Astrocyte of the cerebellum (primary cell): ENCODE measurements around the gene TGM4.

Experiments
- DNase-seq: peaks from one replicate; pipeline ENCODE4 v3.0.0-alpha.2; 2011; ENCODE audit warnings: low read depth
- H3K4me3 ChIP-seq: 2 replicates; pipeline ENCODE4 v1.5.1; 2011; ENCODE audit warnings: mild to moderate bottlenecking, low read depth, low read length, moderate library complexity
- in situ Hi-C: cut with HindIII; loops from 2 replicates; pipeline ENCODE4 v1.10.0; 2017; ENCODE audit warnings: low sequenced_read_pairs
- TF ChIP-seq, protein P1 (sequence below): IDR thresholded peaks from 2 replicates; pipeline ENCODE4 v1.5.1; 2012; ENCODE audit warnings: low read length, low read depth, moderate library complexity, mild to moderate bottlenecking; ENCODE audit errors: missing control alignments

The TGM4 gene

DNA sequence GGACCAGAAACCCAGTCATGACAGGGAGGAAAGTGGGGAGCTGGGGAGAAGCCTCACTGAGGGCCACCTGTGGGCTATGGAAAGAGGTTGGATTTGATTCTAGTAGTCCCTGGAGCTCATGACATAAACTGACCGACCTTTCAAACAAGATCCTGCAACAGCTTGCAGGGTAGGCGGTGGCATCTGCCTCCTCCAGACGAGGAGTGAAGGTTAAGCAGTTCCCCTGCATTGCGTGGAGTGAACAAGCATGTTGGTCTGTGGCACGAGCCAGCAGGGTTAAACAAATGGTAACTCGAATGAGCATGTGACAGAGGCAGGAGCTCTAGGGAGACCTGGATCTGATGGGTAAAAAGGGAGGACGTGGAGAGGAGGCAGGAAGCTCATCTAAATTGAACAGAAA, 12.7 kb downstream of the TGM4 start:
- TF ChIP-seq, protein P1, sequence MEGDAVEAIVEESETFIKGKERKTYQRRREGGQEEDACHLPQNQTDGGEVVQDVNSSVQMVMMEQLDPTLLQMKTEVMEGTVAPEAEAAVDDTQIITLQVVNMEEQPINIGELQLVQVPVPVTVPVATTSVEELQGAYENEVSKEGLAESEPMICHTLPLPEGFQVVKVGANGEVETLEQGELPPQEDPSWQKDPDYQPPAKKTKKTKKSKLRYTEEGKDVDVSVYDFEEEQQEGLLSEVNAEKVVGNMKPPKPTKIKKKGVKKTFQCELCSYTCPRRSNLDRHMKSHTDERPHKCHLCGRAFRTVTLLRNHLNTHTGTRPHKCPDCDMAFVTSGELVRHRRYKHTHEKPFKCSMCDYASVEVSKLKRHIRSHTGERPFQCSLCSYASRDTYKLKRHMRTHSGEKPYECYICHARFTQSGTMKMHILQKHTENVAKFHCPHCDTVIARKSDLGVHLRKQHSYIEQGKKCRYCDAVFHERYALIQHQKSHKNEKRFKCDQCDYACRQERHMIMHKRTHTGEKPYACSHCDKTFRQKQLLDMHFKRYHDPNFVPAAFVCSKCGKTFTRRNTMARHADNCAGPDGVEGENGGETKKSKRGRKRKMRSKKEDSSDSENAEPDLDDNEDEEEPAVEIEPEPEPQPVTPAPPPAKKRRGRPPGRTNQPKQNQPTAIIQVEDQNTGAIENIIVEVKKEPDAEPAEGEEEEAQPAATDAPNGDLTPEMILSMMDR: no peak
- no peak for DNase-seq
- H3K4me3 ChIP-seq: no peak overlapping the region
- in situ Hi-C loops: no loop called here

DNA sequence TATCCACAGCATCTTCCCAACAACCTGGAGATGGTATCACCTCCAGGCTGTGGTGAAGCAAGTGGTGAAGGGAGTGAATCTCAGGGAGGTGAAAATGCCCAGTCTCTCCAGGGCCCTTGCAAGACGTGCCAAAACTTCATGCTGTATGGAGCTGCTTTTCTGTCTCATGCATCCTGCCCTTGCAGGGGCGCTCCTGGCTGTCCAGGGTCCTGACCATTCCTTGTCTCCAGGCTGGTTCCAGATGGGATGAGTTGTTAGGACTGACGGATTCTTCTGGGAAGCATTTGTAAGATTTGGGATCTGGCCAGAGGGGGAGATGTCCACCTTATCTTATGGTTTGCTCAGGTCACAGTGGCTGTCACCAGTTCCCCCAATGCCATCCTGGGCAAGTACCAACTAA, 15.8 kb downstream of the TGM4 start:
- no peak overlapping the region for H3K4me3 ChIP-seq
- DNase-seq: no peak
- in situ Hi-C loops: no loop called here
- TF ChIP-seq, protein P1: no peak

DNA sequence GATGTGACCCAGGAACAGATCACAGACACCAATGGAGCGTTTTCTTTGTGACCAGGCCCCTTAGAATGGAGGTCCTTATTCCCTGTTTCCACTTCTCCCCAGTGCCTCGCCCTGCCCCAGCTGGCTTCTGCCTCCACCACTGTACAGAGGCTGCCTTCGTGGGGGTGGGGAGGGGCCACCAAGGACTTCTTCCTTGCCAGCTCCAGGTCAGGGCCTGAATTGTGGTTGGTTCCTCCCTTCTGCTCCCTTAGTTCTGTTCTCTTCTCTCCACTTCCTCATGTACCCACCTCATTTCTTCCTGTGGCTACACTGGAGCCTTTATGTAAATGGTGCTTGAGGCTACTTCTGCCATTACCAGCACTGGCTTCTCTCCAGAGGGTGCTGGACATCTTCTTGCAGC, 16.4 kb downstream of the TGM4 start:
- no peak overlapping the region for H3K4me3 ChIP-seq
- in situ Hi-C loops: no loop called here
- TF ChIP-seq, protein P1: no peak
- no peak for DNase-seq

DNA sequence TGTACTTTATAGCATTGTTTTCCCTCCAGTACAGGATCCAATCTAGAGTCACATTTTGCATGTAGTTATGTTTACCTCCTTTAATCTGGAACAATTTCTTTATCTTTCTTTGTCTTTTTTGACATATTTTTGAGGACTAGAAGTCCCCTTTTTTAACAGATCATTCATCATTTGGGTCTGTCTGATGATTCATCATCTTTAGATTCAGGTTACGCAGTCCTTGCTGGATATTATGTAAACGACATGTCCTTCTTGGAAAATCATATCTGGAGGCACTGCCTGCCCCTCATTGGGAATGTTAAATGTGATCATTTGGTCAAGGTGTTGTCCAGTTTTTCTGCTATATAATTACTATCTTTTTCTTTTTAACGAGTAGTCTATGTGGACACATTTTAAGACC, 18.3 kb downstream of the TGM4 start:
- TF ChIP-seq, protein P1: no peak
- in situ Hi-C loops: no loop called here
- H3K4me3 ChIP-seq: no peak overlapping the region
- no peak for DNase-seq

DNA sequence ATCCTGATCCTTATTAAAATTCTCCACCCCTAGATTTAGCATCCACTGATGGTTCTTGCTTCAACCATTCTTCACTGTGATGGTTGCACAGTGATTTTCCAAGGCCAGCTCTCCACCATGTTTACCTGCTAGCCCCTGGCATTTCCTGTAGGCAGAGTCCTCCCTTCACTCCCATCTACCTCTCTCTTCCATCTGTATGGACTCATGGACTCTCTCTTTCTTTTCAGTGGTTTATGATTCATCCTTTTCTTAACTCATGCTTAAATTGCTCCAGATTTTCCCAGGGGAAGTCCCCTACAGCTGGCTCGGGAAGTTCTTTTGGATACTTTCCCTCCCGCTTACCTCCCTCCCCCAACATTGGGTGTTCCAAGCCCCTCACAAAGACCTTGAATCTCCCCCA, 18.7 kb downstream of the TGM4 start:
- no peak overlapping the region for H3K4me3 ChIP-seq
- TF ChIP-seq, protein P1: no peak
- DNase-seq: peak; percentile 63
- in situ Hi-C loops: no loop called here

DNA sequence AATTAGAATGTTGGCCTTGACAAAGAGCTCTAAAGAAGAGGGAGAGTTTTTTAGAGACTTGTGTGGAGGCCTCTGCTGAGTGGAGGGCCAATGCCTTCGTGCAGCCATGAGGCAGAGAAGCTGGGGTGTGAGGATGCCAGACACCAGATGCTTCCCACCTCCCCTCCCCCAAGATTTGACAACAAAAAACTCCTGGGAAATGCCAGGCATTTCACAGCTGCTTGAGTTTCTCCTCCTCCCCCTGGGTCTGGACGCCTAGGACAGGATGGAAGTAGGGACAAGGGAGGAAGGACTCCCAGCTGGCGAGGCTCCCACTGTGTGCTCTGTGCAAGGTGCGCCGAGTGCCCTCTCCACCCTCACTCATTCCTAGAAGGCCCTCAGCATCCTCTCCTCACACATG, 20.1 kb downstream of the TGM4 start:
- no peak for DNase-seq
- TF ChIP-seq, protein P1: no peak
- in situ Hi-C loops: no loop called here
- no peak overlapping the region for H3K4me3 ChIP-seq

DNA sequence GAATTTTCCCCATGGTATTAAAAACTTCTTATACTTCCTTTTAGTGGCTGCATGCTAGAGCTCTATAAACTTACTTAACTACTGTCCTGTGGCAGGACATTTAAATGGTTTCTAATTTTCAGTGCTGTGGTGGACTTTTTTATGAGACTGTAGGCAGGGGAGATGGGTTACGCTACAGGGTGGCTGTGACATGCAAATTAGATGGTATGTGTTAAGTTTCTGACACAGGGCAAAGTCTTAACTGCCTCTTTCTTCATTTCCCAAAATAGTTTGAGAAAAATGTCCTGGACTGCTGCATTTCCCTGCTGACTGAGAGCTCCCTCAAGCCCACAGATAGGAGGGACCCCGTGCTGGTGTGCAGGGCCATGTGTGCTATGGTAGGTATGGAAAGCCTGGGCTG, 22.0 kb downstream of the TGM4 start:
- in situ Hi-C loops: no loop called here
- TF ChIP-seq, protein P1: no peak
- H3K4me3 ChIP-seq: no peak overlapping the region
- no peak for DNase-seq
